Brain microvascular endothelial cell (primary cell): ENCODE results near the gene CLIC5.

Experiments used
- DNase-seq: peaks from one replicate; pipeline ENCODE4 v3.0.0-alpha.2; 2020
- H3K27ac ChIP-seq: fragments of 250-450 bp; sonication (Bioruptor Pico); 2 replicates; pipeline ENCODE4 v1.5.1; 2020; ENCODE audit warnings: mild to moderate bottlenecking, moderate library complexity
- H3K27me3 ChIP-seq: fragments of 250-450 bp; sonication (Bioruptor Pico); replicated peaks from 2 replicates; pipeline ENCODE4 v1.5.1; 2020; ENCODE audit warnings: mild to moderate bottlenecking
- H3K36me3 ChIP-seq: fragments of 250-450 bp; sonication (Bioruptor Pico); replicated peaks from 2 replicates; pipeline ENCODE4 v1.5.1; 2020; ENCODE audit warnings: mild to moderate bottlenecking
- H3K4me3 ChIP-seq: 2 replicates; pipeline ENCODE4 v1.5.1; 2011; ENCODE audit warnings: low read depth, mild to moderate bottlenecking, control low read depth, low read length, moderate library complexity
- in situ Hi-C: cut with HindIII; loops from 2 replicates; pipeline ENCODE4 v1.10.0; 2017; ENCODE audit warnings: low sequenced_read_pairs, low pct_ligation_motif_present
- TF ChIP-seq, protein P1 (sequence below): IDR thresholded peaks from 2 replicates; pipeline ENCODE4 v1.5.1; 2011; ENCODE audit warnings: low read depth, mild to moderate bottlenecking, moderate library complexity, low read length, control low read depth, inconsistent platforms; ENCODE audit errors: missing control alignments

CLIC5 gene

GRCh38 chr6:45982280-45983036 lies 33.2 kb downstream of the CLIC5 start:
- no peak for DNase-seq
- TF ChIP-seq, protein P1, sequence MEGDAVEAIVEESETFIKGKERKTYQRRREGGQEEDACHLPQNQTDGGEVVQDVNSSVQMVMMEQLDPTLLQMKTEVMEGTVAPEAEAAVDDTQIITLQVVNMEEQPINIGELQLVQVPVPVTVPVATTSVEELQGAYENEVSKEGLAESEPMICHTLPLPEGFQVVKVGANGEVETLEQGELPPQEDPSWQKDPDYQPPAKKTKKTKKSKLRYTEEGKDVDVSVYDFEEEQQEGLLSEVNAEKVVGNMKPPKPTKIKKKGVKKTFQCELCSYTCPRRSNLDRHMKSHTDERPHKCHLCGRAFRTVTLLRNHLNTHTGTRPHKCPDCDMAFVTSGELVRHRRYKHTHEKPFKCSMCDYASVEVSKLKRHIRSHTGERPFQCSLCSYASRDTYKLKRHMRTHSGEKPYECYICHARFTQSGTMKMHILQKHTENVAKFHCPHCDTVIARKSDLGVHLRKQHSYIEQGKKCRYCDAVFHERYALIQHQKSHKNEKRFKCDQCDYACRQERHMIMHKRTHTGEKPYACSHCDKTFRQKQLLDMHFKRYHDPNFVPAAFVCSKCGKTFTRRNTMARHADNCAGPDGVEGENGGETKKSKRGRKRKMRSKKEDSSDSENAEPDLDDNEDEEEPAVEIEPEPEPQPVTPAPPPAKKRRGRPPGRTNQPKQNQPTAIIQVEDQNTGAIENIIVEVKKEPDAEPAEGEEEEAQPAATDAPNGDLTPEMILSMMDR, result no peak
- Histone ChIP-seq H3K4me3 (no peak overlapping the region), H3K27ac (no peak overlapping the region), H3K27me3 (no peaks in the 10 kb centered on the region), H3K36me3 (no peaks in the 10 kb centered on the region)
- in situ Hi-C loops, result no loop called here

DNA sequence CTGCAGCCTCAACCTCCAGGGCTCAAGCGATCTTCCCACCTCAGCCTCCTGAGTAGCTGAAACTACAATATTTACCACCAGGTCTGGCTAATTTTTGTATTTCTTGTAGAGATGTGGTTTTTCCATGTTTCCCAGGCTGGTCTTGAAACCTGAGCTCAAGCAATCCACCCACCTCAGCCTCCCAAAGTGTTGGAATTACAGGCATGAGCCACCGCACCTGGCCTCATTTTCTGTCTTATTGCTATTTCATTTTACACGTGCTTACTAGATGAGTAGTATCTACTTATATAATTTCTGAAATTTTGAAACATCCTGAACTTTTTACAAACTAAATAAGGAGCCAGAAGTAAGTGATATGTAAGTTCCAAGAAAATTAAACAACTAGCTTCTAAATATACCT lies 34.6 kb downstream of the CLIC5 start:
- Histone ChIP-seq H3K27me3 (no peaks in the 10 kb centered on the region), H3K4me3 (no peak overlapping the region), H3K36me3 (no peaks in the 10 kb centered on the region), H3K27ac (no peak overlapping the region)
- in situ Hi-C loops, result no loop called here
- DNase-seq, result no peak
- TF ChIP-seq, protein P1, result no peak

- Histone ChIP-seq H3K4me3 (no peak overlapping the region), H3K27me3 (no peaks in the 10 kb centered on the region), H3K27ac (no peak overlapping the region), H3K36me3 (no peaks in the 10 kb centered on the region)
- in situ Hi-C loops, result no loop called here
- no peak for DNase-seq
- TF ChIP-seq, protein P1, result no peak
Observed at GRCh38 chr6:45979311-45979710, 36.3 kb downstream of the CLIC5 start.

DNA sequence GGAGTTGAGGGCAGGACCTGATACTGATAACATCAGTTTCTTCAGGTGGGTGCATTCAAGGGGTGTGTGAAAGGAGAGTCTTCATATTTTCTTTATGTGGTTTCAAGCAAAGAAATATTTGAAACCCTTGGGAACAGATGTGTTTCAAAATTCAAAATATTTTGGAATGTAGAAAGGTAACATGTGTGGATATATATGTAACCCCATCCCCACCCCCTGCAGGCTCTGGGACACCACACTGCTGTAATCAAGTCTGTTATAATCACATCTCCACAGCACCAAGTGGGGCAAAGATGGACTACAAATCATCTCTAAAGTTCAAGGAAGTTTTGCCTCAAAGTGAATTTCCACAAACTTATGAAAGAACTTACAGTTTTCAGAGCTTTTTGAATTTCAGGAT lies 41.1 kb downstream of the CLIC5 start:
- Histone ChIP-seq H3K27me3 (no peaks in the 10 kb centered on the region), H3K4me3 (no peak overlapping the region), H3K36me3 (no peaks in the 10 kb centered on the region), H3K27ac (no peak overlapping the region)
- TF ChIP-seq, protein P1, result no peak
- no peak for DNase-seq
- in situ Hi-C loops, result no loop called here

DNA sequence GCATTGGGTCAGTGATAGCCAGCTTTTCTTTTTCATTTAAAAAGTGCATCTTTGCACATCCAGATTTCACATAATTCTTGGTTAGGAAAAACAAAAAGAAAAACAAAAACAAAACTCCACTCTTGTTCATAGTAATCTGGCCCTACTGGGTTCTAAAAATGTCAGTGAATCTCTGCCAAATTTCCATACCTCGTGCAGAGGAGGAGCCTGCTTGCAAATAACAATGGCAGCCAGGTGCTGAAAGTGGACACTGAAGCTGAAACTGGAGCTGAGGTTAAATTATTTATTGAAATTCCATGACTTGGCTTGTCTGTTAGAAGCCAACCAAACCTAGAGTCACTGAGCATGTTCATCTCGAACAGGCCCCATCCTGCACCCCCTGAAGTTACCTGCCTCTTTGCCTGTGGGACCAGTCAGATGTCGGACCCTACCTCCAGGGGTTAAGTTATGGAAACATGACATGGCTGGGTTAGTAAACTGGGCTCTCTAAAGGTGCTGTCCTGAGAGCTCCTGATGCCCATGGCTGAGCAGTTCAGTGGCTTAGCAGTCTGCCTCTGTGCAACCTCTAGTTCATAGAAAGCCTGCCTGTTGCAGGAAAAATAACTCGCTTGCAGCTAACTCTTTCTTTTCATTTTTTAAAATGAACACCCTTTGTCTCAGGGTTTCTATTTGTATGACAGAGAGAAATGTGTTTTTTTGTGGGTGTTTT lies 42.7 kb downstream of the CLIC5 start:
- DNase-seq, result no peak
- TF ChIP-seq, protein P1, result no peak
- no peak overlapping the region for H3K27ac ChIP-seq
- no peaks in the 10 kb centered on the region for H3K36me3 ChIP-seq
- no peak overlapping the region for H3K4me3 ChIP-seq
- in situ Hi-C loops, result no loop called here
- no peaks in the 10 kb centered on the region for H3K27me3 ChIP-seq

DNA sequence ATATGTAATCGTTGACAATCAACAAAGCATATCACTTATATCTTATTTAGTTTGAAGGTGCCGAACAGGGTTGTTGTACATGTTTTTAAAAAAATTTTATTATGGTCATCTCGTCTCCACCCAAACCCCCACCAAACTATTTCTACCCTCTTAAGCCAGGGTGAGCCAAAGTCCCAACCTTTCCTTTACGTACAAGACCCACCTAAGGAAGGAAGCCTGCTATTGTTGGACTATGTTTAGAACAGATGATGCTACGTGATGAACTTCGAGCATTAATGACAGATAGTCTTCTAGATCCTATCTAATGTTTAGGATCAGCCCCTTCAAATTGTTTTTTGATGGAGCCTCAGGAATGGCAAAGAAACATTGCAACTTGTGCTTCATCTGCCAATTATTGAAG lies 44.4 kb downstream of the CLIC5 start:
- no peak overlapping the region for H3K4me3 ChIP-seq
- H3K27me3 ChIP-seq, result no peaks in the 10 kb centered on the region
- in situ Hi-C loops, result no loop called here
- DNase-seq, result no peak
- H3K27ac ChIP-seq, result no peak overlapping the region
- TF ChIP-seq, protein P1, result no peak
- H3K36me3 ChIP-seq, result no peaks in the 10 kb centered on the region
